ENCODE results near the gene CFDP1.

Gene CFDP1

GRCh38 chr16:75432828-75433731 lies at the start of gene CFDP1:
CFDP1 (minus strand) TSS chr16:75433503; CDS start chr16:75433352, 151 bp downstream.
- DNase-seq = peak; percentile 94 to 96

- no peak for DNase-seq
Observed at GRCh38 chr16:75482434-75483205, 49.3 kb upstream of the CFDP1 start.

GRCh38 chr16:75481475-75481874 lies 48.2 kb upstream of the CFDP1 start:
- no peak for DNase-seq

- no peak for DNase-seq
Observed at GRCh38 chr16:75479421-75479990, 46.2 kb upstream of the CFDP1 start.

GRCh38 chr16:75478480-75479345 lies 45.4 kb upstream of the CFDP1 start:
- DNase-seq = no peak

GRCh38 chr16:75477680-75478473 lies 44.6 kb upstream of the CFDP1 start:
- DNase-seq = no peak

GRCh38 chr16:75476817-75477216 lies 43.5 kb upstream of the CFDP1 start:
- no peak for DNase-seq

- no peak for DNase-seq
Observed at GRCh38 chr16:75475420-75475847, 42.1 kb upstream of the CFDP1 start.

GRCh38 chr16:75472908-75473877 lies 39.9 kb upstream of the CFDP1 start:
- no peak for DNase-seq

- DNase-seq = peak; percentile 24 to 40
Observed at GRCh38 chr16:75471723-75472633, 38.7 kb upstream of the CFDP1 start.

- DNase-seq = no peak
Observed at GRCh38 chr16:75466760-75467159, 33.5 kb upstream of the CFDP1 start.

- peak; percentile 99 for DNase-seq
Observed at GRCh38 chr16:75464122-75464918, 31.0 kb upstream of the CFDP1 start, which contains the start of gene TMEM170A. TMEM170A (minus strand) TSS chr16:75464689; CDS start chr16:75464600, 89 bp downstream.

- DNase-seq = peak; percentile 28 to 40
Observed at GRCh38 chr16:75463389-75464121, 30.3 kb upstream of the CFDP1 start.

- DNase-seq = no peak
Observed at GRCh38 chr16:75462806-75463205, 29.5 kb upstream of the CFDP1 start.

- no peak for DNase-seq
Observed at GRCh38 chr16:75461575-75461974, 28.3 kb upstream of the CFDP1 start.

- no peak for DNase-seq
Observed at GRCh38 chr16:75460446-75460845, 27.1 kb upstream of the CFDP1 start.

GRCh38 chr16:75459691-75460090 lies 26.4 kb upstream of the CFDP1 start:
- DNase-seq = no peak
